GM21717 (cell line): ENCODE results near the gene OSGIN1.

ENCODE experiments used
- ATAC-seq: cut with Tn5 transposase; IDR thresholded peaks from one replicate; pipeline ENCODE4 v1.9.1; 2021; ENCODE audit warnings: mild to moderate bottlenecking, moderate library complexity; ENCODE audit not compliant: unreplicated experiment

The OSGIN1 gene

GRCh38 chr16:83925957-83926725 is 26.9 kb upstream of the OSGIN1 start:
- ATAC-seq = no peak

GRCh38 chr16:83926726-83927397 is 26.2 kb upstream of the OSGIN1 start:
- peak; percentile 52 for ATAC-seq

DNA sequence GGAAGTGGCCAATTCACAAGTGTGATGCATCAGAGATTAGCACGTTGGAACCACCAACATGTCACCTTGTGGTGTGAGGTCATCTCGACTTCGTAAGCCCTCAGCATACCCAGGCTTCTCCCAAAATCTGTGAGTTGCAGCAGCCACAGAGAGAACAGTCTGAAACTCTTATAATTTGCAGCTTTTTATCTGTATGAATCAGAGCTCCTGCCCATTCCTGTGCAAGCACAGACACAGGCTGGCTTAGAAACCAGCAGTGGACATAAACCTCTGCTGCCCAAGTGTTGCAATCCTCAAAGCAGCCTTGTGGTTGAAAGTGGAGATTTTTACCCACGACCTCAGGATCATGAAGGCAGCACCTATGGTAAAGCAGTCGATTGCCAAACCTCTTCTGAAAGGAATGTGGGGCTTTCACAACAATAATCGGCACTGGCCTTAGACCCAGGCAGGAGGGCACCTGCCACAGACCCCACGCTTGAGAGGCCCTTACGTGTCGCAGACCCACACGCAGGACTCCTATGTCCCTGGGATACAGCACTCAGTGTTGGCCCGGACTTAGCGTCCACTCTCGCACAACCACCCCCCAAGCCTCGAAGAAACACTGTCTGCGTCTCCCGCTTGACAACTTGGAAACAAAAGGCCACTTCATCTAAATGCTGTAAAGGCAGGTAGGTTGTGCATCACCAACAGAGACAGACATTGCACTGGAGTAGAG is 24.5 kb upstream of the OSGIN1 start:
- ATAC-seq = no peak

- no peak for ATAC-seq
Observed at GRCh38 chr16:83929811-83930555, 23.1 kb upstream of the OSGIN1 start.

- no peak for ATAC-seq
Observed at GRCh38 chr16:83930730-83931500, 22.1 kb upstream of the OSGIN1 start.

DNA sequence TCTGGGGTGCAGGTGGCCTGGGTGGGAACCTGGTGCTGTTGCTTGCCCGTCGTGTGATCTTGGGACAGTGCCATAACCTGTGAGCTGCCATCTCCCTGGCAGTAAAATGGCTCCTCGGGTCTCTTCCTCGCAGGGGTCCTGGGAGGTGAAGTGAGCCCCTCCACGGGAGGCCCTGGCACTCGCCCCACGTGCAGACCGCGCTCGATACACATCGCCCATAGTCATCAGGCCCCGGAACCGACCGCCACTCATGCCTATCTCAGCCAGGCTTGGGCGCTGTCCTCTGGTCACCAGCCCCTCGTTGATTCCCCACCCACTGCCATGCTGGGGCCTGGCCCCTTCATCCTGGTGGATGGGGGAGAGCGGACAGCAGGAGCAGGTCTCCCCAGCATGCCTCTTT is 21.5 kb upstream of the OSGIN1 start:
- no peak for ATAC-seq

DNA sequence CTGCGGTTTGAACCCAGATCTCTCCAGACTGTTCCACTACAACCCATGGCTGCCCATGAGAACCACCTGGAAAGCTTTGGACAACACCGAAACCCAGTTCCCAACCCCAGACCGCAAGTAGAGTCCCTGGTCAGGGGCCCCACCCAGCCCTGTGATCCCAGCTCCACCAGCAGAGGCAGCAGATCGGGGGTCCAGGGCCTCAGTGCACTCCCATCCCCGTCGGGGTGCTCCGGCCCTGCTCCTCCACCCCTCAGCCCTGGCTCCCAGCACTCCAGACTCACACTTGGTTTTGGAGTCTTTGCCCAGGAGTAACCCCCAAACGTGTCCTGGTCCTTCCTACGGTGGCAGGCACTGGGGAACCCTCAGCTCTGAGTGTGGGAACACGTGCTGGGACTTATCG is 20.7 kb upstream of the OSGIN1 start:
- no peak for ATAC-seq

- no peak for ATAC-seq
Observed at GRCh38 chr16:83932955-83933673, 19.9 kb upstream of the OSGIN1 start.

GRCh38 chr16:83933885-83934683 is 19.0 kb upstream of the OSGIN1 start:
- no peak for ATAC-seq

DNA sequence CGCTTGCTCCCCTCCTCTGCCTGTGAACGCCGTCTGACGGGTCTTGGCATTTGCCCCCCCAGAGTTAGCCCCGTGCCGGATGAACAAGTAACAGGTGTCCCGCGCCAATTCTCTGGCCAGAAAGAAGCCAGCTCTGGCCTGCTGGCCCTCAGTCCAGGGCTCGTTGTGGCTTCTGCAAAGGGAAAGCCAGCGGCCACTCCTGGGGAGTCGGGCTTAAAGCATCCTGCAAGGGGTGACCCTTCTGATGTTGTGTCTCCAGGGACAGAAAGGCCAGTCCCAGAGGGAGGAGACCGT is 18.4 kb upstream of the OSGIN1 start:
- ATAC-seq = no peak

GRCh38 chr16:83935005-83935857 is 17.8 kb upstream of the OSGIN1 start:
- ATAC-seq = no peak

DNA sequence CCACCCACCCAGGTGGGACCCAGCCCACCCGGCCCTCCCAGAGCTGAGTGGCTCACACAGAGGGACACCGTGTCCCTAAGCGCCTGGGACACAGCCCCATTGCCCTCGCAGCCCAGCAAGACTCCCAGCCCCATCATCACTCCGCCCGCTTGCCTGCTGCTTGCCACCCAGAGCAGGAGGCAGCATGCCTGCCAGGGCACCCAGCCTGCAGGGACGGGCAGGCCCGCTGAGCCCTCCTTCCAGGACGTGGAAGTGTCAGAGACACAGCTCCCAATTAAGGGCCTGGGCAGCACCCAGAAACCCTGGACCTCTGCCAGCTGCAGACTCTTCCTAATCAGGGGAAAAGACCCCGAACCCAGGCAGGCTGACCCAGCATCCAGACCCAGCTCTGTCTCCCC is 17.2 kb upstream of the OSGIN1 start:
- no peak for ATAC-seq

DNA sequence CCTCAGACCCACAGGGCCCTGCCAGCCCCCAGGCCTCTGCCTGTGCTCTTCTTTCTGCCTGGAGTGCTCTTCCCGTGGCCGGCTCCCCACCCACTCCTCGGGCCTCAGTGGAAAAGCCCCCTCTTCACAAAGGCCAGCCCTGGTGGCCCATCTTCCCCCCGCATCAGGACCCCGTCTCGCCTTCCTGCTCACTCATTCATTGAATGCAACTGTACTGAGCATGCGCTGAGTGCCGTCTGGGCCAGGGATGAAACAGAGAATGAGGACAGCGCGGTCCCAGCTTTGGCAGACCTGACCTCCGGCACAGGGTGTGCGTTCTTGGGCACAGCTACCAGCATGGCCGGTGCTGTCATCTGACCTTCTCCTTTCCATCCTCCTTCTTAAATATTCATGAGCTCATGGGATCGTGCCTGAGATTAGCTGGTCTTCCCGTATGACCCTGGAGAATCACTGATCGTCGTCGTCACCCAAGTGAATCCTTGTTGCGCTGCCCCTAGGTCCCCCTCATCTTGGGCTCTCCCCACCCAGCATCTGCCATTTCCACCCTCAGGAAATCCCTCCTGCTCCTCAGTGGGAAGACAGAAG is 16.4 kb upstream of the OSGIN1 start:
- ATAC-seq = no peak

DNA sequence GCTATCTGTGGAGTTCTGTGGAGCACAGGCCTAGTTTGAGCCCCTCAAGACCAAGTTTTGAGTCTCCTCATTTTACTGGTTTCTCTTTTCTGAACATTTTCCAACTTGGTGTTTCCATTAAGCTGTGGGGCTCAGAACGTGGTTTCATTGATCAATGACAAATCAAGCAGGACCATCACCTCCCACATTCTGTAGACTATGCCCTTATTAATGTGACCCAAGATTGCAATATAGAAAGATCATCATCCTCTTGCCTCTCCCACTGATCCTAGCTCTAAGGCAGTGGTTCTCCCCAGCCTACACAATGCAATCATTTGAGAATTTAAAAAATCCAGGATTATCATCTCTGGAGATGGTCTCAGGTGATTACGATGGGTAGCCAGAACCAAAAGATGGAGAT is 15.8 kb upstream of the OSGIN1 start:
- no peak for ATAC-seq

DNA sequence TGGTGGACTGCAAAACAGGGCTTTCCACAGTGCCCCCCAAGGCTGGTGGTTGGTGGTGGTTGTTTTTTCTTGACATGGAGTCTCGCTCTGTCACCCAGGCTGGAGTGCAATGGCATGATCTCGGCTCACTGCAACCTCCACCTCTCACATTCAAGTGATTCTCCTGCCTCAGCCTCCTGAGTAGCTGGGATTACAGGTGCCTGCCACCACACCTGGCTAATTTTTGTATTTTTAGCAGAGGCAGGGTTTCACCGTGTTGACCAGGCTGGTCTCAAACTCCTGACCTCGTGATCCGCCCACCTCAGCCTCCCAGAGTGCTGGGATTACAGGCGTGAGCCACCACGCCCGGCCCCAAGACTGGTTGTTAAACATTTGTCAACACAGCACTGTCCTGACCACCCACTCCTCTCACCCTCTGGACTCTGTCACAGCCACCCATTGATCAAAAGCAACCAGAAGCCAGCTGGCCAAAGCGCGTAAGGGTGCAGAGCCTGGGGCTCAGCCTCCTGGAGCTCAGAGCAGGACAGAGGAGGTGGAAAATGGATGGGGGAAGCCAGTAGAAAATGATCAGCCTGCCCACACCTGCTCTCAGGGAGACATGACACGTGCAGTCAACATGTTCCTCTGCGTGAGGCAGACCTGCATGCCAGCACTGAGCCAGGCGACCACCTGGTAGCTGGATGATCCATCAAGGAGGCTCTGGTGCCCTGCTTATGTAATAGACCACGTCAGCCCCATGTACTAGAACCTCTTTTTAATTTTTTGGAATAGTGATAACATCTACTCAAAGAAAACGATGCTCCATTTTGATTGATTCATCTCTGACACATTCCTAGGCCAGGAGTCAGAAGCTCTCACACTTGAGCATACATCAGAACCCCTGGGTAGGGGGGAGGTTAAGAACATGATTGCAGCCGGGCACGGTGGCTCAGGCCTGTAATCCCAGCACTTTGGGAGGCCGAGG is 14.8 kb upstream of the OSGIN1 start:
- no peak for ATAC-seq

DNA sequence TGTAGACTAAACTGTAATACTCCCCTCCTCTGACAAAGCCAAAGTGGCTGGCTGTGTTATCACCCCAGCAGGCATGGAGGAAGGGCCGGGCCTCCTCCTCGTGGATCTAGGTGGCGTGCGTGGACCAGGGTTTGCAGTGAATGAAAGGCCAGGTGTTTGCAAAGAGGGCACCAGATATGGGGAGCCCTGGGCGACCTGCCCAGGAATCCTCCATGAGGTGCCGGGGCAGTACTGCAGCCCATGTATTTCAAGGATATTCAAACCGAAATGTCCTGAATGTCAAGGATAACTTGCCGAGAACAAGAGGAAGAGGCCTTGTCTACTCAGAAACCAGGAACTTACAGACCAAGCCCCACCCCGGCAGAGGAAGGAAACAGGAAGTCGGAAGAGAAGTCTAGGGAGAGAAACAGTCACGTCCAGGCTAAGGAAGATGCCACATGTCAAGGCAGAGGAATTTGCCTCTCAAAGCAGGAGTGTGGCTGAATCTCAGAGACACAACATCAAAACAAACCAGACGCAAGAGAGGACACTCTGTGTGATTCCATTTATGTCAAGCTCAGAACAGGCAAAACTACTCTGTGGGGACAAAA is 13.7 kb upstream of the OSGIN1 start:
- ATAC-seq = no peak
